Measurements from ENCODE around the gene PPP1R1C.

PPP1R1C gene

DNA sequence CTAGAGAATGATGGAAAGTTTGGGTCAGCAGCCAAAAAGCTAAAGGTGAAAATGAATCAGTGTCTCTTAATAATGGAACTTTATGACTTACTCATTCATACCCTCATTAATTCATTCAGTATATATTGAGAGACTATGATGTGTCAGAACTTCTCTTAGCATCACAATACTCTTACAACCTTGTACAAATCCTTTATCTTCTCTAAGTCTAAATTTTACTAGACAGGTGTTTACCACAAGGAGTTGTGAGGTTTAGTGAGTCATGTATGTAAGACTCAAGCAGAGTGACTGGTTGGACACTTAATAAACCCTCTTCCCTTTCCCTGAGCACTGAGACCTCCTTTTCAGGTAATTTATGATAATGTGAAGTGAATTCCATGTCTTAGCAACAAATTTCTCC is 129.6 kb downstream of the PPP1R1C start:
- DNase-seq: no peak

DNA sequence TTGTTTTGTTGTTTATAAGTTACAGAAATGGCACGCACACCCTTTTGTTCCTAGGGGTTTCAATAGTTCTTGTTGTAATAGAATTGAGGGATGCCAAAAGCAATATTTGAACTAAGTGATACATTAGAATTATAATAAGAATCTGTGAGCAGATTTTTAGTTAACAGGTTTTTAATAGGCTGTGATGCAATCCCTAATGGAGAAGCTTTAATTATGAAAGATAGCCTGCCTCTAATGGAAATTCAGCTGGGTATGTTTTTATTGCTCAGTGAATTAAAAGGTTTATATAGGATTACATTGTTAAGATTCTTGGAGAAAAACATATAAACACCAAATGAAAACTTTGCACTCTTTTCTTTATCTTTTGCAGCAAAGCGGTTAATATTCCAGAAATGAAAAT is 131.1 kb downstream of the PPP1R1C start:
- no peak for DNase-seq

DNA sequence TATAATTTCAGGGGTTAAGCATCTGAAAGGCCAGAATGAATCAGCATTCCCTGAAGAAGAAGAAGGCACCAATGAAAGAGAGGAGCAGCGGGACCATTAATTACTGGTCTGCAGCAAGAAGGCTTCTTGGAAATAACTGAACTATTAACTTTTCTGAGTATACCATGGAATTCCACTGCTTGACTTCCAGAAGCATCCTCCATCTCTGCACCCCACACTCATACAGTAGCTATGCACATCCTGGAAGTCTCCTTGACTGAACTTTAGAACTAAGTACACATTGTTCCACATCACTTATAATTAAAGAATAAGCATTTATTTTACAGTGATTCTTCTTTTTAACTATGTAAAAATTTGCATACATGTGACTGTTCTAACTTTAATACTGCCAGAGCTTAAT is 131.5 kb downstream of the PPP1R1C start:
- DNase-seq: no peak

DNA sequence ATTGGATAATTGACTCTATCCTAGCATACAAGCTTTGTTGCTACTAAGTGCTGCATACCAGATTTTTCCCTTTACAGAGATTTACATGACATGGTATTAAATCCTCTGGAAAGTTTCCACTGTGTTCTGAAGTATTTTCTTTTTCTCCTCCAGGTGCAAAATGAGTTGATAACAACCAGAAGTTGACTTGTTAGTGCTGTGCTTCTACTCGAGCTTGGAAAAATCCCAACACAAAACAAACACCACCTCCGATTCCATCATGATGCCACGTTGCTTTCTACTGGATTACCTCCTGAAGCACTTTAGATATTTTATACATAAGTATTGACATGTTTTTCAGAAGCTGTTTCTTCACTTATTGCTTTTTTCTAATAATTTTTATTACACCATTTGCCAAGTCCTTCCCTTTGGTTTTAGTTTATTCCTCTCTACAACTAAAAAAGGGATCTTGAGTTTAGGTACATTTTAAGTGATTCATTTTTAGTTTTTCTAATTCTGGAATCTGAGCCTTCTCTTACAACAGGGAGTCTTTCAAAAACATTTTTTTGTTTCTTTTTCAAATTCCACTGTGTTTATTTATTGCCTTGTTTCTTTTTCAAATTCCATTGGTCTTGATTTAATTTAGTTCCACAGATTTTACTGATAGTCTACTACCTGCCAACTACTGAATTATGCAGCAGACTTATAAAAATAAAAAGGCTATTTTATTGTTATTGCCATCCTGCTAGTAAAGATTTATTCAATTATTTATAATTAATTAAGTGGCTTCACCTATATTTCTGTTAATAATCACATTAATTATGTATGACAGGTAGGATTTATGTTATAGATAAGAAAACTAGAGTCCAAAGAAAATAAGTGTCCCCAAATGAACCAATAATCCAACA is 143.4 kb downstream of the PPP1R1C start:
- no peak for DNase-seq

DNA sequence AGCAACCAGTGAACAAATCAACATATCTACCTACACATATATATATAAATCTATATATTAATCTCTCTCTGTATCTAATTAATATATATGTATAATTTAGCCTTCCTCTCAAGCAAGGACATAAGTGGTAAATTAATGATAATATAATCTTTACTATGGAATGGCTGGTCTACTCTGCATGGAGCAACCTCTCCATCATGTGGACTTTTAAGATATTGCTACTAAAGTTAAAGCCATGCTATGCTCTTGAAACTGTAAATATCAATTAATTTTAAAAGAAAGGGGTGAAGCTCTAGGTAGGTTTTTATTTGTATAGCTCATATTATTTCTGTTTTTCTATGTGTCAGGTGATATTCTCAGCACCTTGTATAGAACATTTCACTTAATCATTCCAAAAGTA is 147.0 kb downstream of the PPP1R1C start:
- DNase-seq: no peak

DNA sequence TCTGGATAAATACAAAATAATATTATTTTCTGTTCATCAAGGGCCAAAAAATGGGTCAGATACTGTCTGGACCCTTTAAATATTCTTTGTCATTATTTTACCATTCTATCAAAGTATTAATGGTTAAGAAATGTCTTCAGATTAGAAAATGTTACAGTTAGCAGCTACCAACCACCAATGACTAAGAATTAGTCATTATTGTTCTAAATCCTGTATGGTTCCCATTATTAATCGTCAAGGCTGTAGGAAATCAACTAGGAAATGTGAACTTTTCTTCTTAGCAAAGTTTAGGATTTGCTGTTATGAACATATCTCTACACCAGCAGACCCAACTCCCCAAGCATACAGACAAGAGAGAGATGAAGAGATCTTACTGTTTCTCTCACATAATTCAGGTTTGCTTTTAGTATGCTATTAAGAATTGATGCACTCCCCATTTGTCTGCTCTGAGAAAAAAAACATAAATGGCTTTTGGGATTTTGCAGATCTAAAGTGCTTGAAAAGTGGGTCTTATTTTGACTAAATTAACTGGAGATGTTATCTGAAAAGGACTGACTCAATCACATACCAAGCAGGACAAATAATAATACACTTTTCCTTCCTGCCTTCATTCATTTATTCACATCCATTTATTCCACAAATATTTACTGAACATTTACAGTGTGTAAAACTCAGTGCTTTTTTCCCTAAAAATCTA is 147.7 kb downstream of the PPP1R1C start:
- DNase-seq: no peak

DNA sequence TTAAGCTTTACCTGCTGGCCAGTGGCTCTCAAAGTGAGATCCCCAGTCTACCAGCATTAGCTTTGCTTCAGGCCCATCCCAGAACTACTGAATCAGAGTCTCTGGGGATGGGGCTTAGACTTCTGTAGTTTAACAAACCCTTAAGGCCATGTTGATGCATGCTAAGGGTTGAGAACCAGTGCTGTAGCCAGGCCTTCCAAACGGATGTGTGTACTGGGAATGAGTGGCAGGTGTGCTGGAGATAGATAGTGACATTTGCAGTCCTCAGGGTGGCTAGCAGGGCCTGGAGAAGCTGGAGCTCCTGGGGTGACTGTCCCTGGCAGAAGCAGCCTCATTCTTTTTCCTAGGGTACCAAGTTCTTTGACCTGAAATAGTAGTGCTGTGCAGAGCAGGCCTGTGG is 148.5 kb downstream of the PPP1R1C start:
- no peak for DNase-seq

DNA sequence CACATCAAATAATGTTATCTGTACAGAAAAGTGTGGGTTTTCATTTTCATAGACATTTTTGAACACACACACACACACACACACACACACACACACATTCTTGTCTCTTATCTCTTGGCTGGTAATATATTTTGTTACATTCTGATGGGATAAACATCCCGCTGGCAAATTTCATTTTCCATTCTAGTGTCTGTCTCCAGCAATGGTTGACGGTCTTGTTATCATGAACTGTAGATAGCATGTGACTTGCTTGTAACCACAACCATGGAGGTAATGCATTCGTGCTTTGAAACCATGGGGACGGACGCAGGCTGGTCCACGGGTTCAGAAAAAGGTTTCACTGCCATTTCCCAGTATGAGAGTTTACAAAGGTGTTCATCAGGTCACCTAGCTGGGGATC is 156.4 kb downstream of the PPP1R1C start:
- no peak for DNase-seq

DNA sequence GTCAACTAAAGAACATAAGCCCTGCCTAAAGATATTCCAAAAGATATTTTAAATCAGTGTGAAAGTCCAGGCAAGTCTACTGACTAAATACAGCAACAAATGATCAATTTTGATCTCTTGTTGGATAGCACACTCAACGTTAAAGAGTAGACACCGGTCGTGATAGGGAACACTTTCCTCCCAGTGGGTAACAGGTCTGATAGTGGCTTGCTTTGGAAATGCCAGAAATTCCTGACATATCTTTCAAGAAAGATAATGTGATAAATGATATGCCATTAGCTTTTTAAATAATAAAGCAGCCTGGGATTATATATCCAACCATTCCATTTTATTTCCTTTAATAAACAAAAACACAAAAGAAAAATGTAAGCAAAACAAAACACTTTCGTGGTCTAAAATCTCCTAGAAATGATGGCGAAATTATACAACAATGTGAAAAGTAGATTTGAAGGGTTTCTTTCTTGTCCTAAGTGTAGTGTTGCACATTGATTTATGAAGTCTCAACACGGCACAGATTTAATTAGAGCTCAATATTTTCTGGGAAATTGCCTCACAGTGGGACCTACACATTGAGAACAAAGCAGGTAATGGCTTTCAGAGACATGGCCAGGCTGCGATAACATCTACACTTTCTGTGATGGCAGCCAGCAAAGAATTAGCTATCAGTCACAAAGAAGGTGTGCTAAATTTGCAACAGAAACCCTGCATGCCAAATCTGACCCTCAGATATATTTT is 158.6 kb downstream of the PPP1R1C start:
- no peak for DNase-seq

DNA sequence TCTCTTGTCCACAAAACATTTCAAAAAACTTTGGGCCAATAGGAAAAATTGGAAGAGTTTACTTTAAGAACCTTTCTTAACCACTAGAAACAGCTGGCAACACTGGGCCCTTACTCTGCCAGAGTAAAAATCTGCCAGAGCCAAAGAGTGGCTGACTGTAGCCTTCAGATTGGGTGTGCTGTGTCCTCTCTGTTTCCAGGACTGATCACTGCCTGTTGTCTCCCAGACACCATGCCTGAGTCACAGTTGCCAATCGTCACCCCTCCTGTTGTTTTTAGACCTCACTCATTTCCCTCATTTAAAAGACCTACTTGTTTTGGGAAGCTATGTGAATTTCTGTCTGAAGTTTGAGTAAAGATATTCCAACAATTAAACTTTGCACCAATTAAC is 159.1 kb downstream of the PPP1R1C start:
- DNase-seq: no peak

DNA sequence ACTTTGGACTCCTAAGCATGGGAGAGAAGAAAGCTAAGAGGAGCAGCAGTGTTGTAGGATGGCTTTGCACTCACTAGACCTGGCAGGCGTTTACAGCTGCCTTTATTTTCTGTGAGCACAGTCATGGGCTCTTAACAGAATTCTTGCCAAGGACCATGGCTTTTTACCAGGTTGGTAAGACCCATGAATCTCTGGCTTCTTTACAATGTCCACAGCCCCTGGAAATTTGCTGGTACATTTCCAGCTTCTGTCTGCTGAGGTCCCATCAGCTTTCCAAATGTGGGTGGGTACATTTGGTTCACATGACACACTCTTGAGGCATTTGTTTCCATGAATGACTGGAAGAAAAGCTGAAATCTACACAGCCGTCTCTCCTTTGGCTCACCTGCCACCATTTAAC is 162.7 kb downstream of the PPP1R1C start:
- no peak for DNase-seq

DNA sequence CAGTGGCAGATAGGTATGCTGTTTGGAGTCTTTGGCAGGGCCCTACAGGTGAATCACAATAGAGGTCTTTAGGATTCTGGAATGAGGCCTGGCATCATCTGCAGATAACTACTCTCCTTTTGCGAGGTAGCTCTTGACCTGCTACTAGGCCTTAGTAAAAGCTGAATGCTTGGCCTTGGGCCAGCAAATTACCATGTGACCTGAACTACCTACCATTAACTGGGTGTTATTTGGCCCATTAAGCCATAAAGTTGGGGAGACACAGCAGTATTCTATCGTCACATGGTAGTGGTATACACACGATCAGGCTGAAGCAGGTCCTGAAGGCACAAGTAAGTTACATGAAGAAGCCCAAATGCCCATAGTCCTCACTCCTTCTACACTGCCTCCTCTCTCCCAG is 178.2 kb downstream of the PPP1R1C start:
- DNase-seq: no peak

DNA sequence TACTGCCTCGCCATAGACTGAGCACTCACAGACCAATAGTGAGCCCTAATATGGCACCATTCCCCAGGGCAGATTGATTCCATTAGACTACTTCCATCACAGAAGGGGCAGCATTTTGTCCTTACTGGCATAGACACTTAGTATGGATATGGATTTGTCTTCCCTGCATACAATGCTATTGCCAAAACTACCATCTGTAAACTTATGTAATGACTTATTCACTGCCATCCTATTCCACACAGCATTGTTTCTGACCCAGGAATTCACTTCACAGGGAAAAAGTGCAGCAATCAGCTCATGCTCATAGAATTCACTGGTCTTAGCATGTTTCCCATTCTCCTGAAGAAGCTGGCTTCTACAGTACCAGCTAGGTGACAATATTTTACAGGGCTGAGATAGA is 179.0 kb downstream of the PPP1R1C start:
- DNase-seq: no peak

DNA sequence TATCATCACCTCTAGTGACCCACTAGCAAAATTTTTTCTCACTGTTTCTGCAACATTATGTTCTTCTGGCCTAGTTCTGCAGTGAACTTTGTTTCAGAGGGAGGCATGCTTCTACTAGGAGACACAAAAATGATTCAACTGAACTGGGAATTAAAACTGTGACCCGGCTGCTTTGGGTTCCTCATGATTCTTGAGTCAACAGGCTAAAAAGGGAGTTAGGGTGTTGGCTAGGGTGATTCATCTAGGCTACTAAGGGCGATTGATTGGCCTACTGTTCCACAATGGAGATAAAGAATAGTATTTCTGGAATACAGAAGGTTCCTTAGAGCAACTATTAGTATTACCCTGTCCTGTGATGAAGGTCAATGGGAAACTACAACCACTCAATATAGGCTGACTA is 179.5 kb downstream of the PPP1R1C start:
- DNase-seq: no peak

DNA sequence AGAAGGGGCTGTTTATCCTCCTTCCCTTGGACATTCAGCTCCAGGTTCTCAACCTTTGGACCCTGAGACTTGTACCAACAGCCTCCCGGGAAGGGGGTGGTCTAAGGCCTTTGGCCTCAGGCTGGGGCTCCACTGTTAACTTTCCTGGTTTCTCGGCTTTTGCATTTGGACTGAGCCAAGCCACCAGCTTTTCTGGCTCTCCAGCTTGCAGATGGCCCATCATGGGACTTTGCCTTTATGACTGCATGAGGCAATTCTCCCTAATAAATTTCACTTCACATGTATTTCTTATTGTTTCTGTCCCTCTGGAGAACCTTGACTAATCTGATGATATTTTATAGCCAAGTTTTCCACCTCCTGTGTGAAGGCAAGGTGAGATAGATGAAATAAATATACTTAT is 180.8 kb downstream of the PPP1R1C start:
- DNase-seq: no peak

DNA sequence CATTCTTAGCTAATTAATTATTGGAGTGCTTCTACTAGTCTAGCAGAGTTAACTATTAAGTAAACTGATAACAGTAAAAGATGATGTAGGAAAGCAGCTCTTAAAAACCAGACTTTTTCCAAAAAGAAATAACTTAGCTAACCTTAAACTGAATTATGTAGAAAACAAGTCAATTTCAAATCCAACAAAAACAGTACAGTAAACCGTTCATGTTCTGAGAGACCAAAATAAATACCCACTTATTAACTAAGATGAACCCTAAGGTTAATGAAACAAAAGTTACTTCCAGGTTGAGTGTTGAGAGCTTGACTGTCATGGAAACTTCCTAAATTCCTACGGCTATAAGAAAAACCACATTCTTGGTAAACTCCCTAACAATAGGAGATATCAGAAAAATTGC is 181.2 kb downstream of the PPP1R1C start:
- no peak for DNase-seq
